ENCODE measurements around the gene ASCC3. TPM values are rescaled to one million over a fixed set of nuclear protein-coding genes. Genes with fewer than 3 reads are reported as not detected.

Gene ASCC3
- total RNA-seq, 1 donor from 2014 or later, result 75.3 TPM

- Histone ChIP-seq H3K27ac (no peak overlapping the region), H3K4me1 (no peaks in the 10 kb centered on the region), H2AFZ (replicated peaks) (no peak overlapping the region), H3K4me3 (no peak overlapping the region), H3K36me3 (no peaks in the 10 kb centered on the region), H3K9ac (no peak overlapping the region), H4K20me1 (ENCODE audit: low read depth) (no peaks in the 10 kb centered on the region), H3K79me2 (ENCODE audit: low read depth) (no peaks in the 10 kb centered on the region), H3F3A (ENCODE audit: low read depth) (no peaks in the 10 kb centered on the region), H3K4me2 (no peak overlapping the region), H3K27me3 (no peaks in the 10 kb centered on the region), H3K9me3 (ENCODE audit: low read depth) (no peaks in the 10 kb centered on the region)
- peaks cover 3% of the 10 kb centered on the region for H3K4me1 Mint-ChIP-seq
- no peaks in the 10 kb centered on the region for H3K9me3 Mint-ChIP-seq
- H3K27me3 Mint-ChIP-seq (ENCODE audit: insufficient read depth, low read depth), result no peaks in the 10 kb centered on the region
- no peak overlapping the region for H3K4me3 Mint-ChIP-seq
- DNase-seq (ENCODE audit: low spot score), result no peak
- H3K27ac Mint-ChIP-seq, result no peak overlapping the region
- H3K36me3 Mint-ChIP-seq, result peaks cover 4% of the 10 kb centered on the region
- TF ChIP-seq, protein P1, sequence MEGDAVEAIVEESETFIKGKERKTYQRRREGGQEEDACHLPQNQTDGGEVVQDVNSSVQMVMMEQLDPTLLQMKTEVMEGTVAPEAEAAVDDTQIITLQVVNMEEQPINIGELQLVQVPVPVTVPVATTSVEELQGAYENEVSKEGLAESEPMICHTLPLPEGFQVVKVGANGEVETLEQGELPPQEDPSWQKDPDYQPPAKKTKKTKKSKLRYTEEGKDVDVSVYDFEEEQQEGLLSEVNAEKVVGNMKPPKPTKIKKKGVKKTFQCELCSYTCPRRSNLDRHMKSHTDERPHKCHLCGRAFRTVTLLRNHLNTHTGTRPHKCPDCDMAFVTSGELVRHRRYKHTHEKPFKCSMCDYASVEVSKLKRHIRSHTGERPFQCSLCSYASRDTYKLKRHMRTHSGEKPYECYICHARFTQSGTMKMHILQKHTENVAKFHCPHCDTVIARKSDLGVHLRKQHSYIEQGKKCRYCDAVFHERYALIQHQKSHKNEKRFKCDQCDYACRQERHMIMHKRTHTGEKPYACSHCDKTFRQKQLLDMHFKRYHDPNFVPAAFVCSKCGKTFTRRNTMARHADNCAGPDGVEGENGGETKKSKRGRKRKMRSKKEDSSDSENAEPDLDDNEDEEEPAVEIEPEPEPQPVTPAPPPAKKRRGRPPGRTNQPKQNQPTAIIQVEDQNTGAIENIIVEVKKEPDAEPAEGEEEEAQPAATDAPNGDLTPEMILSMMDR (IDR thresholded peaks at IDR 0.05), result no peak
- TF ChIP-seq EZH2 (IDR thresholded peaks at IDR 0.05) (no peak), EZH2phosphoT487 (IDR thresholded peaks at IDR 0.05) (no peak)
Measured at GRCh38 chr6:100504786-100505737, 376.1 kb downstream of the ASCC3 start.

GRCh38 chr6:100503043-100503705, 378.0 kb downstream of the ASCC3 start:
- no peak overlapping the region for H3K27ac Mint-ChIP-seq

DNA sequence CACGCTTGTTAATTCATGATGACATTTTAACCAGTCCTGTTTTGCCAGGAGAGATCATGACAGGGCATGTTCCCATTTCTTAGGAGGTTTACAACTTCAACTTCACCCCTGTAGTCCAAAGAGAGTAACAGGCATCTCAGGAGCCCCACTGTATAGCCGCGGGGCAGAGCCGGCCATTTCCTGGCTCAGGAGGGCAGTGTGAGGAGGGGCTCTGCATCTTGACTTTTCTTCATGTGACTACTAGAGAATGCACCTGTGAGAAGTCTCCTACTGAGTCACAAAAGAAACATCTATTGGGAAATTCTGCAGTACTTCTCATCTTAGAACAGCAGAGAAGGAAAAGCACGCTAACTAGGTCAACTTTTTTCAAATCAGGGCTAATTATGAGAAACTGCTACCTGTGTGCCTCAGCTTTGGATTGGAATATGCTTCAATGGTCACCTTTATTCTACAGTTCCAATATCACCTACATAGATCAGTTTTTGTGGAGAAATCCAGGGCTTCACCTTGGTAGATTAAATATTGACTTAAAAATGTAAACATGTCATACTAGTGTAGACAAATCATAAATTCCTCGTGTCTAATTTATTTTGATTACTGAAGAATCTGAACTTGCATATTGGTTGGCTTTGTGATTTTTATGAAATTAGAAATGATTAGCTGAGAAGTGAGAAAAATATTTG, 387.8 kb downstream of the ASCC3 start:
- Histone ChIP-seq H3K27me3 (no peaks in the 10 kb centered on the region), H4K20me1 (ENCODE audit: low read depth) (no peaks in the 10 kb centered on the region), H3K9ac (no peak overlapping the region), H3K4me3 (no peak overlapping the region), H2AFZ (replicated peaks) (no peak overlapping the region), H3K36me3 (no peaks in the 10 kb centered on the region), H3K27ac (no peak overlapping the region), H3F3A (ENCODE audit: low read depth) (no peaks in the 10 kb centered on the region), H3K79me2 (ENCODE audit: low read depth) (no peaks in the 10 kb centered on the region), H3K4me2 (no peak overlapping the region), H3K4me1 (no peaks in the 10 kb centered on the region), H3K9me3 (ENCODE audit: low read depth) (no peaks in the 10 kb centered on the region)
- no peak for DNase-seq (ENCODE audit: low spot score)
- no peaks in the 10 kb centered on the region for H3K36me3 Mint-ChIP-seq
- H3K27ac Mint-ChIP-seq, result no peak overlapping the region
- peaks cover 12% of the 10 kb centered on the region for H3K4me1 Mint-ChIP-seq
- peaks cover 4% of the 10 kb centered on the region for H3K27me3 Mint-ChIP-seq (ENCODE audit: insufficient read depth, low read depth)
- H3K4me3 Mint-ChIP-seq, result no peak overlapping the region
- TF ChIP-seq EZH2 (IDR thresholded peaks at IDR 0.05) (no peak), EZH2phosphoT487 (IDR thresholded peaks at IDR 0.05) (no peak)
- TF ChIP-seq, protein P1 (IDR thresholded peaks at IDR 0.05), result no peak
- peaks cover 14% of the 10 kb centered on the region for H3K9me3 Mint-ChIP-seq

More at GRCh38 chr6:100503043-100503705, 378.0 kb downstream of the ASCC3 start:
- Histone ChIP-seq H3K36me3 (no peaks in the 10 kb centered on the region), H3K4me3 (no peak overlapping the region), H4K20me1 (ENCODE audit: low read depth) (no peaks in the 10 kb centered on the region), H3K27ac (no peak overlapping the region), H3K4me1 (no peaks in the 10 kb centered on the region), H3K9ac (no peak overlapping the region), H3F3A (ENCODE audit: low read depth) (no peaks in the 10 kb centered on the region), H3K27me3 (no peaks in the 10 kb centered on the region), H3K4me2 (no peak overlapping the region), H2AFZ (replicated peaks) (no peak overlapping the region), H3K9me3 (ENCODE audit: low read depth) (no peaks in the 10 kb centered on the region), H3K79me2 (ENCODE audit: low read depth) (no peaks in the 10 kb centered on the region)
- no peak for TF ChIP-seq EZH2phosphoT487 (IDR thresholded peaks at IDR 0.05)
- Mint-ChIP-seq H3K4me3 (no peak overlapping the region), H3K4me1 (no peaks in the 10 kb centered on the region), H3K27me3 (ENCODE audit: insufficient read depth, low read depth) (no peaks in the 10 kb centered on the region), H3K36me3 (no peaks in the 10 kb centered on the region), H3K9me3 (peaks cover 4% of the 10 kb centered on the region)
- no peak for DNase-seq (ENCODE audit: low spot score)

Measured in neural progenitor cell (in vitro differentiated cells).